Ovary (tissue), 9 donors: ENCODE data around the gene CCP110. TPM values are rescaled to one million over a fixed set of nuclear protein-coding genes. Genes with fewer than 3 reads are reported as not detected.

ENCODE experiments used
- DNase-seq, 5 donors: peaks; one replicate each; pipeline ENCODE4 v3.0.0-alpha.2; 2019 to 2020
- H3K27ac ChIP-seq, 2 donors: fragments of 200-600 bp; one replicate each; pipeline versions ENCODE4 v1.5.1 to v1.8.0; 2019 to 2022
- H3K27me3 ChIP-seq: fragments of 200-600 bp; one replicate; pipeline ENCODE4 v1.8.0; 2022
- H3K36me3 ChIP-seq: fragments of 200-600 bp; sonication (generic); one replicate; pipeline ENCODE4 v1.5.1; 2019
- H3K4me1 ChIP-seq: one replicate; pipeline ENCODE4 v1.8.1; 2013; ENCODE audit warnings: mild to moderate bottlenecking, moderate library complexity; ENCODE audit not compliant: insufficient read depth
- H3K4me3 ChIP-seq: fragments of 200-600 bp; sonication (generic); one replicate; pipeline ENCODE4 v1.5.1; 2017
- H3K9me3 ChIP-seq, 2 donors: fragments of 200-600 bp in 1 of 2; sonication (generic) in 1 of 2; one replicate each; pipeline versions ENCODE4 v1.5.1 to v1.8.1; 2013 to 2019; ENCODE audit warnings: mild to moderate bottlenecking in 1 of 2, moderate library complexity in 1 of 2
- EP300 ChIP-seq: sonication (generic); formaldehyde crosslinking; IDR thresholded peaks from one replicate; pipeline ENCODE4 v1.6.1; 2017; ENCODE audit warnings: antibody characterized with exemption
- POLR2A ChIP-seq: fragments of 450-650 bp; IDR thresholded peaks from one replicate; pipeline ENCODE4 v1.6.1; 2017; ENCODE audit warnings: antibody characterized with exemption, mild to moderate bottlenecking, moderate library complexity
- WGBS, 3 donors: extraction: QIAGEN DNeasy Blood & Tissue Kit in 1 of 3; methylation state at CpG; one replicate each; pipeline versions ENCODE4 v1.1.5 to v1.1.7; 2013 to 2017; 5-methylcytosine and 5-hydroxymethylcytosine counted together
- intact Hi-C, 4 donors: fragments of 100-400 bp; cut with DNase I; formaldehyde crosslinking; loops; one replicate each; pipeline versions ENCODE4 v1.11.0 to v1.15.1; 2022 to 2023
- polyA plus RNA-seq, 2 donors: library from polyadenylated mRNA; stranded (reverse); fragments of 200-250 nt in 1 of 2; fragments of 350-450 nt in 1 of 2; fragmentation: Illumina TruSeq in 1 of 2; extraction: RNeasy Lipid Tissue Mini Kit (QIAGEN cat#74804) in 1 of 2; gene quantifications; one replicate each; pipeline ENCODE4 v1.2.3, GENCODE V29; 2013 to 2014
- total RNA-seq, 7 donors: library from RNA; depleted of rRNA in 2 of 7; stranded (reverse); fragments of >200 nt in 2 of 7; fragmentation: NEBNext Ultra II Directional in 3 of 7; extraction: Animal tissue kit (Norgen Biotek cat#: 25700) in 3 of 7; gene quantifications; one replicate each; pipeline versions ENCODE4 v1.1.0 to v1.2.4, GENCODE V29; 2016 to 2023
- TF ChIP-seq, protein P1 (sequence below), 3 donors: fragments of 450-650 bp in 2 of 3; fragments of 200-600 bp in 1 of 3; IDR thresholded peaks; one replicate each; pipeline versions ENCODE4 v1.5.1 to v1.8.0; 2016 to 2022; ENCODE audit warnings: antibody characterized with exemption in 3 of 3, mild to moderate bottlenecking in 1 of 3
- donor health status: DM: no; HTN: no; CAD: no; lungs with moderate emphysema.
- donor health status: DM: no; HTN: no; CAD: no.
- donor health status: Bipolar disorder and iron deficiency.
- donor health status: DM: yes; HTN: yes; CAD: no.
- donor health status: DM: no; HTN: no; CAD: no.
- donor health status: DM: yes; HTN: yes; CAD: no.

Gene CCP110
- total and polyA plus RNA-seq, 9 donors: 7.2 to 22.9 (median 19.1) TPM

DNA sequence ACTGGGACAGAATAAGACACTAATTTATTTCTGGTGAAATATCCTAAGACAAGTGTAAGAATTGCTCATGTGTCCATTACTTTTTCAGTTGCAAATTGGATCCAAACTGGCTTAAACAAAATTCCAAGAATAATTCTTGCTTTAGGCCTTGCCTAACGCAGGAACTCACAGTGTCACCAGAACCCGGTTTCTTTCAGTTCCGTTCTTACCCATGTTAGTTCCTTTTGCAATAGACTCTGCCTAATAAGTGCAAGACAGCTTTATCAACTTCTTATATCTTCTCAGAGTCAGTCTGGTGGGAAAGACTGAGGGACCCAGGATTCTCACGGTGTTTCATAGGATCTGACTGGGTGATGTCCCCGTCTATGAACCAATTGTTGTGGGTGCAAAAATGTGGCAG is 26.6 kb upstream of the CCP110 start:
- H3K36me3 ChIP-seq: no peaks in the 10 kb centered on the region
- no peak overlapping the region for H3K27ac ChIP-seq
- WGBS, 3 donors: 70 to 80% (median 74%) methylated on average over 5 of the region's 5 CpGs
- no peak overlapping the region for H3K4me3 ChIP-seq
- TF ChIP-seq EP300 (no peak), POLR2A (no peak)
- TF ChIP-seq, protein P1, sequence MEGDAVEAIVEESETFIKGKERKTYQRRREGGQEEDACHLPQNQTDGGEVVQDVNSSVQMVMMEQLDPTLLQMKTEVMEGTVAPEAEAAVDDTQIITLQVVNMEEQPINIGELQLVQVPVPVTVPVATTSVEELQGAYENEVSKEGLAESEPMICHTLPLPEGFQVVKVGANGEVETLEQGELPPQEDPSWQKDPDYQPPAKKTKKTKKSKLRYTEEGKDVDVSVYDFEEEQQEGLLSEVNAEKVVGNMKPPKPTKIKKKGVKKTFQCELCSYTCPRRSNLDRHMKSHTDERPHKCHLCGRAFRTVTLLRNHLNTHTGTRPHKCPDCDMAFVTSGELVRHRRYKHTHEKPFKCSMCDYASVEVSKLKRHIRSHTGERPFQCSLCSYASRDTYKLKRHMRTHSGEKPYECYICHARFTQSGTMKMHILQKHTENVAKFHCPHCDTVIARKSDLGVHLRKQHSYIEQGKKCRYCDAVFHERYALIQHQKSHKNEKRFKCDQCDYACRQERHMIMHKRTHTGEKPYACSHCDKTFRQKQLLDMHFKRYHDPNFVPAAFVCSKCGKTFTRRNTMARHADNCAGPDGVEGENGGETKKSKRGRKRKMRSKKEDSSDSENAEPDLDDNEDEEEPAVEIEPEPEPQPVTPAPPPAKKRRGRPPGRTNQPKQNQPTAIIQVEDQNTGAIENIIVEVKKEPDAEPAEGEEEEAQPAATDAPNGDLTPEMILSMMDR (IDR thresholded peaks at IDR 0.05): no peak
- no peak for DNase-seq
- H3K4me1 ChIP-seq: no peaks in the 10 kb centered on the region
- intact Hi-C loops: no loop called here
- no peaks in the 10 kb centered on the region for H3K9me3 ChIP-seq
- no peaks in the 10 kb centered on the region for H3K27me3 ChIP-seq

DNA sequence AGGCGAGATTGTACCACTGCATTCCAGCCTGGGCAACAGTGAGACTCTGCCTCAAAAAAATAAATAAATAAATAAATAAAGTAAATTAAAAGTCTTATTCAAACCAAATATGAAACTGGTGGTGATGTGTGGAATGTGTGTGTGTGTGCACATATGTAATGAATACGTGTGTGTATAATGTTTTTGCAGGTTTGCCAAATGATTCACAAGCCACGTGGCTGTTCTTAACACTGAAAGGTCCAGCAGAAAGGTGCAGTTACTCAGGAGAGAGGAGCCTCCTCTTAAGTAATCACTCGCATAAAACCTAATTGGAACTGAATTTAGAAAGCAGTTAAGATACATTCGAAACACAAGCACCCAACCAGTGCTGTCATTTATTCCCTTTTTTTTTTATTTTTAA is 24.7 kb upstream of the CCP110 start:
- no peaks in the 10 kb centered on the region for H3K36me3 ChIP-seq

DNA sequence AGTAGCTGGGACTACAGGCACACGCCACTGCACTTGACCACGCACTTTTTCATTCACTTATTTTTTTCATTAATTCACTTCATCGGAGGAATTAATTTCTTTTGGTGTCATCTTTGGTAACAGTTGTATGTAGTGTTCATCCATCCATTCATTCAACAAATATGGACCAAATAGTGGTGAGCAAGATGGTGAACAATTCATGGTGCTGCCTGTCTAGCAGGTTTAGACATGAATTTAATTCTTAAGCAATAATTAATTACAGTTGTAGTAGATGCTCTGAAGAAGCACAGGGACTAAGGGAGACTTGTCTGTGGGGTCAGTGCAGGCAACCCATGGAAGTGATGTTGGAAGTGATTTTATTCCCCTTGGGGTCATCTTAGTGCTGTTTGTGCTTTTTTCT is 24.3 kb upstream of the CCP110 start:
- intact Hi-C loops: no loop called here
- TF ChIP-seq POLR2A: no peak
- TF ChIP-seq, protein P1 (IDR thresholded peaks at IDR 0.05): no peak
- TF ChIP-seq EP300: no peak

More for the DNA sequence above, 24.7 kb upstream of the CCP110 start:
- no peak for DNase-seq
- Histone ChIP-seq H3K27ac (no peak overlapping the region), H3K4me3 (no peak overlapping the region), H3K27me3 (no peaks in the 10 kb centered on the region), H3K4me1 (no peaks in the 10 kb centered on the region), H3K9me3 (no peaks in the 10 kb centered on the region)
- WGBS, 3 donors: 79 to 81% (median 79%) methylated on average over 5 of the region's 5 CpGs
- intact Hi-C loops: no loop called here
- TF ChIP-seq, protein P1 (IDR thresholded peaks at IDR 0.05): no peak
- no peak for TF ChIP-seq EP300
- no peak for TF ChIP-seq POLR2A

DNA sequence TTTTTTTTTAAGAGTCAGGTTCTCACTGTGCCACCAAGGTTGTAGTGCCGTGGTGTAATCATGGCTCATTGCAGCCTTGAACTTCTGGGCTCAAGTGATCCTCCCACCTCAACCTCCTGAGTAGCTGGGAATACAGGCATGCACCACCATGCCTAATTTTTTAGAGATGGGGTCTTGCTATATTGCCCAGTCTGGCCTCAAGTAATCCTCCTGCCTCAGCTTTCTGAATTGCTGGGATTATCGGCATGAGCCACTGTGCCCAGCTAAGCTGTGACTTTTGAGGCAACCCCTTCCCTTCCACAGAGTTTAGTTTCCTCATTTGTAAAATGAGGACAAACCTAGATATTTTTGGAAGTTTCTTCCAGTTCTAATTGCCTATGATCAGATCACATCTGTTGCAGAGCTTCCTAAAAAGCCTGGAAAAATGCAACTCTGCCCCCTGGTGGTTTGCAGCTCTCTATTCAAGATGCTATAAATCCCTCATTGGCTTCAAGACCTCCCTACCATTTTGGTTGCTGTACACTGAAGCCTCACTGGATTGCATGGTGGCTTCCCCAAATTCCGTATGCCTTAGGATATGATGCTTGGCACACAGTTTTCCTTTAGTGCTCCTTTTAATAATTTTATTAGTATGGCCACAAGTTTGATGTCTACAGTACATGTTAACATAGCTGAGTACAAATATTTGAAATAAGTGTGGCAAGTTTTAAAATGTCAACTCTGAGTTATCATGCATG is 21.2 kb upstream of the CCP110 start:
- intact Hi-C loops: loop anchor here in 3 of 4 donors (2.0 to 10.0 kb wide), 3 partner anchors 44 to 418 kb away; no protein-coding TSS in a partner anchor
- Histone ChIP-seq H3K36me3 (no peaks in the 10 kb centered on the region), H3K9me3 (no peaks in the 10 kb centered on the region), H3K4me3 (no peak overlapping the region), H3K4me1 (no peaks in the 10 kb centered on the region), H3K27ac (no peak overlapping the region), H3K27me3 (no peaks in the 10 kb centered on the region)
- no peak for TF ChIP-seq POLR2A
- TF ChIP-seq, protein P1 (IDR thresholded peaks at IDR 0.05): peak; percentile 32 to 41 (median 34)
- WGBS, 3 donors: 91 to 94% (median 92%) methylated on average over 3 of the region's 3 CpGs
- DNase-seq: peak; percentile 34 to 73 (median 63)

More for the DNA sequence above, 24.3 kb upstream of the CCP110 start:
- H3K36me3 ChIP-seq: no peaks in the 10 kb centered on the region
- no peak for DNase-seq
- no peaks in the 10 kb centered on the region for H3K27me3 ChIP-seq
- no peak overlapping the region for H3K27ac ChIP-seq
- H3K4me1 ChIP-seq: no peaks in the 10 kb centered on the region
- no peaks in the 10 kb centered on the region for H3K9me3 ChIP-seq
- WGBS, 3 donors: 73 to 93% (median 90%) methylated on average over 3 of the region's 3 CpGs
- H3K4me3 ChIP-seq: no peak overlapping the region
